H9 (cell line): Measurements from ENCODE around the gene PAOX. TPM values are rescaled to one million over a fixed set of nuclear protein-coding genes. Genes with fewer than 3 reads are reported as not detected.

Experiments
- DNase-seq: peaks from one replicate; pipeline ENCODE4 v3.0.0-alpha.2; 2017
- H2AFZ ChIP-seq: one replicate; pipeline ENCODE4 v1.6.1; 2013; ENCODE audit warnings: mild to moderate bottlenecking, low read length, control low read depth, moderate library complexity
- H2AK5ac ChIP-seq: 2 replicates; pipeline ENCODE4 v1.6.1; 2013; ENCODE audit warnings: low read length, control low read depth, mixed read lengths; ENCODE audit not compliant: insufficient read length
- H2BK120ac ChIP-seq: one replicate; pipeline ENCODE4 v1.6.1; 2013; ENCODE audit warnings: low read depth, mild to moderate bottlenecking, low read length, control low read depth, inconsistent platforms; ENCODE audit not compliant: poor library complexity, severe bottlenecking
- H2BK12ac ChIP-seq: 2 replicates; pipeline ENCODE4 v1.6.1; 2013; ENCODE audit warnings: low read length, control low read depth, mixed read lengths, low read depth; ENCODE audit not compliant: insufficient read length
- H2BK15ac ChIP-seq: 2 replicates; pipeline ENCODE4 v1.6.1; 2013; ENCODE audit warnings: low read depth, low read length, control low read depth
- H2BK20ac ChIP-seq: one replicate; pipeline ENCODE4 v1.6.1; 2013; ENCODE audit warnings: low read depth, mild to moderate bottlenecking, low read length, control low read depth, inconsistent platforms; ENCODE audit not compliant: poor library complexity, severe bottlenecking
- H2BK5ac ChIP-seq: 2 replicates; pipeline ENCODE4 v1.6.1; 2013; ENCODE audit warnings: low read length, control low read depth, mixed read lengths; ENCODE audit not compliant: insufficient read length
- H3K14ac ChIP-seq: 2 replicates; pipeline ENCODE4 v1.6.1; 2013; ENCODE audit warnings: low read length, control low read depth; ENCODE audit not compliant: insufficient read depth
- H3K18ac ChIP-seq: 2 replicates; pipeline ENCODE4 v1.6.1; 2013; ENCODE audit warnings: low read depth, mild to moderate bottlenecking, mixed read lengths, low read length, control low read depth; ENCODE audit not compliant: insufficient read length
- H3K23ac ChIP-seq: 2 replicates; pipeline ENCODE4 v1.6.1; 2013; ENCODE audit warnings: low read length, control low read depth, mixed read lengths, low read depth; ENCODE audit not compliant: insufficient read length
- H3K23me2 ChIP-seq: 2 replicates; pipeline ENCODE4 v1.6.1; 2013; ENCODE audit warnings: low read depth, mild to moderate bottlenecking, mixed read lengths, low read length, control low read depth; ENCODE audit not compliant: insufficient read length, poor library complexity, severe bottlenecking
- H3K27ac ChIP-seq: 2 replicates; pipeline ENCODE4 v1.5.1; 2013; ENCODE audit warnings: low read length, control low read depth, mixed read lengths, low read depth; ENCODE audit not compliant: insufficient read length
- H3K27me3 ChIP-seq: 2 replicates; pipeline ENCODE4 v1.6.1; 2013; ENCODE audit warnings: low read length, control low read depth, inconsistent platforms; ENCODE audit not compliant: insufficient read depth
- H3K4ac ChIP-seq: 2 replicates; pipeline ENCODE4 v1.6.1; 2013; ENCODE audit warnings: low read depth, mild to moderate bottlenecking, control low read depth, inconsistent platforms, low read length, moderate library complexity
- H3K4me1 ChIP-seq: 2 replicates; pipeline ENCODE4 v1.6.1; 2013; ENCODE audit warnings: low read length, control low read depth, inconsistent platforms; ENCODE audit not compliant: insufficient read depth
- H3K4me2 ChIP-seq: 2 replicates; pipeline ENCODE4 v1.6.1; 2013; ENCODE audit warnings: low read length, control low read depth, mixed read lengths; ENCODE audit not compliant: insufficient read length, insufficient read depth
- H3K56ac ChIP-seq: 2 replicates; pipeline ENCODE4 v1.6.1; 2013; ENCODE audit warnings: low read depth, mild to moderate bottlenecking, mixed read lengths, low read length, control low read depth; ENCODE audit not compliant: insufficient read length
- H3K79me1 ChIP-seq: 2 replicates; pipeline ENCODE4 v1.6.1; 2013; ENCODE audit warnings: low read depth, mild to moderate bottlenecking, moderate library complexity, low read length, control low read depth, inconsistent platforms; ENCODE audit not compliant: insufficient read depth, poor library complexity, severe bottlenecking
- H3K79me2 ChIP-seq: 2 replicates; pipeline ENCODE4 v1.6.1; 2013; ENCODE audit warnings: low read length, control low read depth, inconsistent platforms; ENCODE audit not compliant: insufficient read depth
- H3K9ac ChIP-seq: 2 replicates; pipeline ENCODE4 v1.6.1; 2013; ENCODE audit warnings: low read length, control low read depth, mixed read lengths; ENCODE audit not compliant: insufficient read length; ENCODE audit errors: extremely low read depth
- H3K9me3 ChIP-seq: one replicate; pipeline ENCODE4 v1.6.1; 2013; ENCODE audit warnings: low read depth, low read length, inconsistent platforms; ENCODE audit not compliant: control insufficient read depth
- H3T11ph ChIP-seq: one replicate; pipeline ENCODE4 v1.6.1; 2013; ENCODE audit warnings: mild to moderate bottlenecking, low read length, control low read depth, inconsistent platforms
- H4K20me1 ChIP-seq: one replicate; pipeline ENCODE4 v1.6.1; 2013; ENCODE audit not compliant: control insufficient read depth, insufficient read length, insufficient read depth
- H4K5ac ChIP-seq: 2 replicates; pipeline ENCODE4 v1.6.1; 2013; ENCODE audit warnings: low read depth, mild to moderate bottlenecking, mixed read lengths, low read length, control low read depth; ENCODE audit not compliant: insufficient read length
- H4K8ac ChIP-seq: replicated peaks from 2 replicates; pipeline ENCODE4 v1.6.1; 2013; ENCODE audit warnings: low read length, control low read depth, mixed read lengths, low read depth; ENCODE audit not compliant: insufficient read length
- H4K91ac ChIP-seq: 2 replicates; pipeline ENCODE4 v1.6.1; 2013; ENCODE audit warnings: low read depth, mild to moderate bottlenecking, moderate library complexity, mixed read lengths, low read length, control low read depth; ENCODE audit not compliant: insufficient read length
- H3K27ac Mint-ChIP-seq, 3 experiments: 2 replicates in 2 of 3; 3 replicates in 1 of 3; pipeline ENCODE4 v1.8.0; 2020 to 2021; ENCODE audit warnings: mixed read lengths in 3 of 3, mild to moderate bottlenecking in 1 of 3, moderate library complexity in 1 of 3
- H3K27me3 Mint-ChIP-seq: 2 replicates; pipeline ENCODE4 v1.8.0; 2021; ENCODE audit warnings: low read depth, mild to moderate bottlenecking, moderate library complexity, mixed read lengths
- H3K36me3 Mint-ChIP-seq, 3 experiments: 2 replicates in 2 of 3; 3 replicates in 1 of 3; pipeline ENCODE4 v1.8.0; 2020 to 2021; ENCODE audit warnings: low read depth in 3 of 3, mixed read lengths in 3 of 3; ENCODE audit not compliant: insufficient read depth in 1 of 3
- H3K4me1 Mint-ChIP-seq, 2 experiments: 2 replicates each; pipeline ENCODE4 v1.8.0; 2020; ENCODE audit warnings: mixed read lengths in 2 of 2
- H3K4me3 Mint-ChIP-seq, 2 experiments: 2 replicates in 1 of 2; 3 replicates in 1 of 2; pipeline ENCODE4 v1.8.0; 2020 to 2021; ENCODE audit warnings: mild to moderate bottlenecking in 2 of 2, mixed read lengths in 2 of 2, moderate library complexity in 1 of 2
- H3K9me3 Mint-ChIP-seq, 2 experiments: 2 replicates in 1 of 2; 3 replicates in 1 of 2; pipeline ENCODE4 v1.8.0; 2020; ENCODE audit warnings: mild to moderate bottlenecking in 2 of 2, mixed read lengths in 2 of 2, moderate library complexity in 1 of 2
- CTCF ChIP-seq: fragments of 200-600 bp; sonication (generic); conservative IDR thresholded peaks from 3 replicates; pipeline ENCODE4 v1.8.0; 2021; ENCODE audit warnings: antibody characterized with exemption, mild to moderate bottlenecking
- WGBS: extraction: QIAGEN DNeasy Blood & Tissue Kit; methylation state at CpG from one replicate; pipeline ENCODE4 v1.1.7; 2013; ENCODE audit warnings: missing lambda C conversion rate, low lambda C conversion rate, mixed read lengths; ENCODE audit not compliant: insufficient read length; ENCODE audit errors: extremely low coverage; 5-methylcytosine and 5-hydroxymethylcytosine counted together
- total RNA-seq: library from RNA; stranded (reverse); gene quantifications from 2 replicates; pipeline ENCODE4 v1.2.1, GENCODE V29; 2021

The PAOX gene
- total RNA-seq, 1 experiment from 2014 or later = 5.6 TPM

GRCh38 chr10:133405272-133405671, 26.2 kb downstream of the PAOX start:
- H3K56ac ChIP-seq = no peak overlapping the region
- H3K79me2 ChIP-seq = peaks cover 3% of the 10 kb centered on the region; the same call in 1 of the 2 replicates
- H4K20me1 ChIP-seq = no peaks in the 10 kb centered on the region
- H3K27ac ChIP-seq = no peak overlapping the region
- H3K9me3 ChIP-seq = no peaks in the 10 kb centered on the region
- no peaks in the 10 kb centered on the region for H3K27me3 ChIP-seq
- Mint-ChIP-seq H3K4me1 (no peaks in the 10 kb centered on the region), H3K27ac (no peak overlapping the region), H3K4me3 (no peak overlapping the region), H3K9me3 (peaks cover 1 to 7% of the 10 kb centered on the region in 2 experiments; a peak in 4 of 5 replicates), H3K27me3 (no peaks in the 10 kb centered on the region), H3K36me3 (peaks cover 69 to 93% (median 86%) of the 10 kb centered on the region in 3 experiments)
- no peak overlapping the region for H2BK120ac ChIP-seq
- WGBS = no CpG with 5 or more reads among the region's 2 CpGs
- peaks cover 2% of the 10 kb centered on the region for H3K79me1 ChIP-seq
- no peak overlapping the region for H2BK15ac ChIP-seq
- no peak overlapping the region for H2BK20ac ChIP-seq
- no peak overlapping the region for H3K18ac ChIP-seq
- no peak overlapping the region for H2AK5ac ChIP-seq
- H4K91ac ChIP-seq = no peak overlapping the region
- H4K8ac ChIP-seq = no peak overlapping the region
- H4K5ac ChIP-seq = no peak overlapping the region
- no peak overlapping the region for H3K4ac ChIP-seq
- H3K4me1 ChIP-seq = no peaks in the 10 kb centered on the region
- H2BK5ac ChIP-seq = no peak overlapping the region
- no peak overlapping the region for H3K23ac ChIP-seq
- no peak overlapping the region for H2AFZ ChIP-seq
- no peak overlapping the region for H3K14ac ChIP-seq
- no peak overlapping the region for H2BK12ac ChIP-seq
- no peak for DNase-seq
- TF ChIP-seq CTCF = no peak
- no peak overlapping the region for H3K9ac ChIP-seq
- H3K4me2 ChIP-seq = no peak overlapping the region
- H3T11ph ChIP-seq = no peak overlapping the region
- no peaks in the 10 kb centered on the region for H3K23me2 ChIP-seq
